Coronary artery (tissue), 2 donors: ENCODE measurements around the gene DOK3.

ENCODE experiments used
- DNase-seq: peaks from one replicate; pipeline ENCODE4 v3.0.0-alpha.2; 2017; ENCODE audit warnings: low spot score
- H3K27ac ChIP-seq, 2 donors: fragments of 200-600 bp; sonication (generic); one replicate each; pipeline ENCODE4 v1.5.1; 2016 to 2019
- H3K4me3 ChIP-seq: fragments of 200-600 bp; sonication (generic); 2 replicates; pipeline ENCODE4 v1.5.1; 2016; ENCODE audit warnings: mild to moderate bottlenecking, moderate library complexity
- CTCF ChIP-seq: fragments of 200-600 bp; sonication (generic); IDR thresholded peaks from one replicate; pipeline ENCODE4 v1.5.1; 2019; ENCODE audit warnings: antibody characterized with exemption

The DOK3 gene

GRCh38 chr5:177471610-177472356 is 37.8 kb downstream of the DOK3 start:
- DNase-seq = no peak
- H3K27ac ChIP-seq = peak overlapping the region; percentile 80 to 97

GRCh38 chr5:177470759-177471536 is 38.7 kb downstream of the DOK3 start:
- H3K27ac ChIP-seq = peak overlapping the region; percentile 23 to 97
- no peak for DNase-seq

More at GRCh38 chr5:177471610-177472356, 37.8 kb downstream of the DOK3 start:
- H3K4me3 ChIP-seq = peak overlapping the region; percentile 84
- TF ChIP-seq CTCF = no peak

GRCh38 chr5:177469750-177470525 is 39.7 kb downstream of the DOK3 start:
- no peak for DNase-seq
- Histone ChIP-seq H3K4me3 (no peak overlapping the region), H3K27ac (peak overlapping the region; percentile 11 to 97)
- TF ChIP-seq CTCF = no peak

More at GRCh38 chr5:177470759-177471536, 38.7 kb downstream of the DOK3 start:
- no peak for TF ChIP-seq CTCF
- peak overlapping the region; percentile 84 for H3K4me3 ChIP-seq

- DNase-seq = no peak
- TF ChIP-seq CTCF = no peak
- peak overlapping the region in 1 of 2 donors; percentile 97 for H3K27ac ChIP-seq
- H3K4me3 ChIP-seq = no peak overlapping the region
Observed at GRCh38 chr5:177468685-177469628, 40.7 kb downstream of the DOK3 start.

- peak overlapping the region in 1 of 2 donors; percentile 0 for H3K27ac ChIP-seq
- DNase-seq = no peak
- no peak overlapping the region for H3K4me3 ChIP-seq
- no peak for TF ChIP-seq CTCF
Observed at GRCh38 chr5:177468329-177468684, 41.3 kb downstream of the DOK3 start.

- no peak overlapping the region for H3K4me3 ChIP-seq
- no peak for TF ChIP-seq CTCF
- DNase-seq = no peak
- no peak overlapping the region for H3K27ac ChIP-seq
Observed at GRCh38 chr5:177467436-177467835, 42.2 kb downstream of the DOK3 start.
